Skin epidermis (tissue), 12 donors: ENCODE measurements around the gene CD46.

Experiments
- H3K27ac ChIP-seq, 21 experiments: fragments of 200-600 bp; sonication (generic) in 11 of 21; one replicate each; pipeline ENCODE4 v1.5.0; 2020; ENCODE audit warnings: mild to moderate bottlenecking in 3 of 21, inconsistent platforms in 2 of 21, moderate library complexity in 2 of 21
- H3K4me3 ChIP-seq, 7 experiments: fragments of 200-600 bp; sonication (generic) in 2 of 7; one replicate each; pipeline ENCODE4 v1.5.0; 2020; ENCODE audit warnings: inconsistent platforms in 2 of 7, mild to moderate bottlenecking in 2 of 7, moderate library complexity in 1 of 7

CD46 gene

DNA sequence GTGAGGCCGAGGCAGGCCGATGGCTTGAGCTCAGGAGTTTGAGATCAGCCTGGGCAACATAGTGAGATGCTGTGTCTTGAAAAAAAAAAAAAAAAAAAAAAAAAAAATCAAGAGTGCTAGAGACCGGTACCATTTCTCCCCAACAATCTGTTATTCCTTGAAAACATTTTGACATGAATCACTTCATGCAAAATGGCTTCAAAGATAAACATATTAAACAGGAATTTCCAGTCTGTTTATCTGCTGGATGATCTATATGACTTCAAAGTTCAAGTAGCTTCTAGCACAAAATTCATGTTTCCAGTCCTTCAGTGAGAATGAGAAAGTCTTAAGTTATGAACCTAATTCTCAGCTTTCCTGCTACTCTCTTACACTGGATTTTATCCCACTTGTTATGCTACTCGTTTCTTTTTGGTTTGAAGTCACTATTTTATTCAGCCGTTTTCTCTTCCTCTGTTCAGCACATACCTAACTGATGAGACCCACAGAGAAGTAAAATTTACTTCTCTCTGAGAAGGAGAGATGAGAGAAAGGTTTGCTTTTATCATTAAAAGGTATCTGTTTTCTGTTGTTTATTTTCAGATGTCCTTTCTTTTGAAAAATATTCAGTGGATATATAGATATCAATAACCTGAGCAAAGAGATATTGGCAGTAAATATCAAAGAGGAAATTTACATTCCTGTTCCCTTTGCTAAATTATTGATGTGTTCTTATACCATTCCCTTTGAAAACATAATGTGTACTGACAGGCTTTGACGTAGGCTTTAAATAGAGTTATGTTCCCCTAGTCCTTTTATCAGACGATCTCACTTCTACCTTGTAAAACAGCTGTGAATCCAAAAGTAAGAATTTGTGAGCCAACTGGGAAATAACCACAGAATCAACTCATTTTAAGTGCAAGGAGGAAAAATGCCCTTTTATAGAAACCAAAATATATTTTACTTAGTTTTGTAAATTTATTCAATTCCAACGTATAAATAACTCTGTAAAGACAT is 38.2 kb downstream of the CD46 start:
- peak overlapping the region in 2 of 21 experiments; percentile 1 to 48 for H3K27ac ChIP-seq
- no peak overlapping the region for H3K4me3 ChIP-seq

DNA sequence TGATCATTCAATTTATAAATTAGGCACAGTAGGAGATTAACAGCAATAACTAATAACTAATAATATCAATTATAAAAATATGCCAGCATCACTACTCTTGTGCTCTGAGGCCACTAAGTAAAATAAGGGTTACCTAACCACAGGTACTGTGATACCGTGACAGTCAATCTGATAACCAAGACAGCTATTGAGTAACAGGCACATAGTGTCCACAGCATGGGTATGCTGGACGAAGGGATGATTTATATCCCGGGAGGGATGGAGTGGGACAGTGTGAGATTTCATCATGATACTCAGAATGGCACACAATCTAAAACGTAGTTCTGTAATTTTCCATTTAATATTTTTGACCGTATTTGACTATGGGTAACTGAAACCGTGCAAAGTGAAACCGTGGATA is 39.4 kb downstream of the CD46 start:
- H3K27ac ChIP-seq: no peak overlapping the region
- H3K4me3 ChIP-seq: no peak overlapping the region

DNA sequence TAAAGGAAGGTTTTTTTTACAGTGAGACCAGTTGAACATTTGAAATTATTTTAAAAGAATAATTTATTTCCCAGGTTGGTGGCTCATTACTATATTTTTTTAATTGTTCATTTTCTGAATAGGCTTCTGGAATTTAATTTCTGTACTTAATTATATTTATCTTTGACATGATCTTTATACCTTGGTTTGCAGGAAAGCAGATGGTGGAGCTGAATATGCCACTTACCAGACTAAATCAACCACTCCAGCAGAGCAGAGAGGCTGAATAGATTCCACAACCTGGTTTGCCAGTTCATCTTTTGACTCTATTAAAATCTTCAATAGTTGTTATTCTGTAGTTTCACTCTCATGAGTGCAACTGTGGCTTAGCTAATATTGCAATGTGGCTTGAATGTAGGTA is 41.5 kb downstream of the CD46 start:
- no peak overlapping the region for H3K27ac ChIP-seq

DNA sequence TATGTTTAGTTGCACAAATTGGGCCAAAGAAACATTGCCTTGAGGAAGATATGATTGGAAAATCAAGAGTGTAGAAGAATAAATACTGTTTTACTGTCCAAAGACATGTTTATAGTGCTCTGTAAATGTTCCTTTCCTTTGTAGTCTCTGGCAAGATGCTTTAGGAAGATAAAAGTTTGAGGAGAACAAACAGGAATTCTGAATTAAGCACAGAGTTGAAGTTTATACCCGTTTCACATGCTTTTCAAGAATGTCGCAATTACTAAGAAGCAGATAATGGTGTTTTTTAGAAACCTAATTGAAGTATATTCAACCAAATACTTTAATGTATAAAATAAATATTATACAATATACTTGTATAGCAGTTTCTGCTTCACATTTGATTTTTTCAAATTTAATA is 43.0 kb downstream of the CD46 start:
- Histone ChIP-seq H3K4me3 (no peak overlapping the region), H3K27ac (no peak overlapping the region)

More for the DNA sequence above, 41.5 kb downstream of the CD46 start:
- H3K4me3 ChIP-seq: no peak overlapping the region

DNA sequence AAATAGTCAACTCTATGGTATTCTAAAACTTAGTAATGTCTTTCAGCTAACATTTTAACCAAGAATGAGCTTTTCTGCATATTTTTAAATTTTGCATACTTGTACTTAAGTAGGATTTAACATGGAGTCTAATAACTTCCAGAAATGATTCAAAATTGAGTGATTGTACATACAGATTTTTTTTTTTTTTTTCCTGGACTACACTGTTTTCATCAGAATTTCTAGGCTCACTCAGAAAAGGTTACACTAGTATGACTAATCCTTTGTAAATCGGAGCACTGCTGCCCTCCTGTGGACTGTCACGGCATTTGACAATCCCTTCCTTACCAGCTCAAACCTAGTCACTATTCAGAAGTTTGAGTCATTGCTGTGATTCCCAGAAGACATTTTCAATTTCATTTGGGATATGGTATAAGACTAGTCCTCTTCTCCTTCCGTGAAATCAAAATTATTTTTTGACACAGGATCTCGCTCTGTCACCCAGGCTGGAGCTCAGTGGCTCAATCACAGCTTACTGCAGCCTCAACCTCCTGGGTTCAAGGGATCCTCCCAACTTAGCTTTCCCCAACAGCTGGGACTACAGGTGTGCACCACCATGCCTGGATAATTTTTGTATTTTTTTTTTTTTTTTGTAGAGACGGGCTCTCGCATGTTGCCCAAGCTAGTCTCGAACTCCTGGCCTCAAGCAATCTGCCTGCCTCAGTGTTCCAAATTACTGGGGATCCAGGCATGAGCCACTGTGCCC is 45.5 kb downstream of the CD46 start:
- H3K27ac ChIP-seq: peak overlapping the region in 3 of 21 experiments; percentile 12 to 43 (median 21)
- H3K4me3 ChIP-seq: no peak overlapping the region

DNA sequence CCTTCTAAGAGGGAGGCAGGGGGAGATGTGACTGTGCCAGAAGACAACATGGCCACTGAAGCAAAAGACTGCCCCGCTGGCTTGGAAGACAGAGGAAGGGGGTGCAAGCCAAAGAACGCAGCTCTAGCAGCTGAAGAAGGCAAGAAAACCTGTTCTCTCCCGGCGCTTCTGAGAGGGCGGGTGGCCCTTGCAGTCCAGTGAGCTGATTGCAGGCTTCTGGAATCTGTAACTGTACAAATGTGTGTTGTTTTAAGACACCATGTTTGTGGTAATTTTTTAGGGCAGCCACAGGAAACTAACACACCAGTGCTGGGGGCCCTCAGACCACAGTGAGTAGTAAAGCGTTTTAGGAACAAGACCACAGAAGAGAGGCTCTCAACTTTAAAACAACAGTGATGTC is 47.0 kb downstream of the CD46 start:
- Histone ChIP-seq H3K27ac (peak overlapping the region in 5 of 21 experiments; percentile 0 to 61 (median 41)), H3K4me3 (no peak overlapping the region)

DNA sequence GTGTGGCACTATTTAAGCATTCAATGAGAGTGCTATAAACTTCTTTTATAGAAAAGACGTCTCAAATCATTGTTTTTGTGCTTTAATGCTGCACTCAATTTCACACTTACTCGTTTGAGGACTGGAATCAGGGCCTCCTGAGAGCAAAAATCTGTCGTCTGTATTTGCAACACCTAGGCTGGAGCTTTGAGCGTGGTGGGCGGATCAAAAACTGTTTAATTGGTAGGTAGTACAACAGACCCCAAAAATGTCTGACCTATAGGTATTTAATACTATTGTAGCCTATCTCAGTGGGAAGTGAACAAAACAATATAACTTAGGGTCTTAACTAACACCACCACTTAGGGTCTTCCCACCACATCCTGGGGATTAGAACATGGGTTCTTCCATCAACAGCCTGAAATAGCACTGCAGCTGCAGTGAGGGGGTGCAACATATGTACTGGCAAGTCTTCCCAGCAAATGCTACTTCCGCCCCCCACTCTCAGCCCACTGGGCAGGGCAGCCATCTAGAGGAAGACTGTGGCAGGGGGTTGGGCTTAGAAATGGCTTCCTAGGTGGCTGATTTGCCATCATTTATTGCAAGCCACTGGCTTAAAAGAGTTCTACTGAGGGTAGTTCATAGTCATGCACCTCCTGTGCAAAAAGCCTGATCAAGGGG is 48.3 kb downstream of the CD46 start:
- Histone ChIP-seq H3K27ac (no peak overlapping the region), H3K4me3 (no peak overlapping the region)

DNA sequence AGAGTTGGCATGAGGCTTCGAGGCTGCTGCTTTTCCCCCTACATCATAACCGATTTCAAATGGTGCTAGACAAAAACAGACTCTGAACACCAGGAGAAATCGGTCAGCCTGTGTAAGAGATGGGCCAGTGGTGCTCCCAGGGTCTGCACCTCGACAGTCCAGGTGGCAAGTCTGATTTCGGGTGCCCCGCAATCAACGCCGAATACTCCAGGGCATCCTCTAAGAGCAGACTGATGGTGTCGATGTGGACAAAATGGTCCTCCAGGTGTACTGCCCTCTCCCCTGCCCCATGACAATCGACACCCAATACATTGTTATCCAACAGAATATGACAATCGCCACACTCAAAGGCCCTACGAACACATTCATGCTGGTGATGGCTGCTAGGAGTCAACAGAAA is 50.0 kb downstream of the CD46 start:
- Histone ChIP-seq H3K4me3 (no peak overlapping the region), H3K27ac (no peak overlapping the region)

DNA sequence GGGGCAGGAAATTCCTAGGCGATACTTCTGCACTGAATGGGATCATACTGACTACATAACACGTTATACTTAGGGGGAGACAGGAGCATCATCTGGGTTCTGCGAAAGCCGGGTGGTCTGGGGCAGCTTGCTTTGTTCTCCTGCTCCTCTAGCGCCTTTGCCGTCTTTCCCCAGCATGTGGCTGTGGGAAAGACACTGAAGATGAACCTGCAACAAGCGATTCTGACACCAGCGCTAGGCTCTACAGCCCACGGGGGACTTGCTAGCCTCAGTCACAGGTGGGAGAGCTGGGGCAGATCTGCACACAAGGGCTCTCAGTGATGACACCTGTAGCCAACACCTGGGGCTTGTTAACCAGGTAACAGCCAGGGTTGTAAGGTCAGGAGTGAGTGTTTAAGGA is 51.8 kb downstream of the CD46 start:
- Histone ChIP-seq H3K4me3 (no peak overlapping the region), H3K27ac (peak overlapping the region in 1 of 21 experiments; percentile 53)

DNA sequence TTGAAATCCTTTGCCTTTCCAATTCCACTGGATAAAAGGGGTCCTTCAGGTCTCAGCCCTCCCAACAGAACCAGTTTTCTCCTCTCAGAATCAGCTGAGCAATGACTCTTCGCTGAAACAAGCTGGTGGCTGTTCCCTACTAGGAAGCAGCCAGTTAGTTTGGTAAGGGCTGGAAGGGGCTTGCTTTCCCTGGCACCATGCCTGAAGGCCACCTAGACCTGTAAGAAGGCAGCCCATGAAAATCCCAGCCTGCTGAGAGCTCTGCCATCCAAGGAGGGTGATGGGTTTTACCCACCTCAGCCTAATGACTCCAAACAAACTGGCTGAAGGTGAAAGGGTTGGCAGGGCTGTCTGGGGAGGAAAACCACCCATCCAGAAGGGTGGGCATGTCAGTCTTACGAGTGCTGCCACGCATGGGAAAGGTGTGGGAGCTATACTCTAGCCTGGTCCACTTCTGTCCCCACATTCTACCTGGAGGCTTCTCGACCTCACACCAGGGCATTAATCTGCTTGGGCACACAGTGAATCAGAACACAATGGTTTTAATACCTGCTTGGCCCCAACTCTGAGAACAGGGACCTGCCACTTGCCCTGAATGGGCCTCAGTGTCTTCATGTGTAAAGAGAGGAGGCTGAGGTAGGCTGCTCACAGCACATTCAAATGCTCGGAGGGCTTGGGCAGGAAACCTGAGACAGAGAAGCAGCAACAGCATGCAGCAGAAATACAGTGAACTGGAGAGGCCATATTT is 53.0 kb downstream of the CD46 start:
- Histone ChIP-seq H3K27ac (peak overlapping the region in 14 of 21 experiments; percentile 18 to 87 (median 79)), H3K4me3 (no peak overlapping the region)

DNA sequence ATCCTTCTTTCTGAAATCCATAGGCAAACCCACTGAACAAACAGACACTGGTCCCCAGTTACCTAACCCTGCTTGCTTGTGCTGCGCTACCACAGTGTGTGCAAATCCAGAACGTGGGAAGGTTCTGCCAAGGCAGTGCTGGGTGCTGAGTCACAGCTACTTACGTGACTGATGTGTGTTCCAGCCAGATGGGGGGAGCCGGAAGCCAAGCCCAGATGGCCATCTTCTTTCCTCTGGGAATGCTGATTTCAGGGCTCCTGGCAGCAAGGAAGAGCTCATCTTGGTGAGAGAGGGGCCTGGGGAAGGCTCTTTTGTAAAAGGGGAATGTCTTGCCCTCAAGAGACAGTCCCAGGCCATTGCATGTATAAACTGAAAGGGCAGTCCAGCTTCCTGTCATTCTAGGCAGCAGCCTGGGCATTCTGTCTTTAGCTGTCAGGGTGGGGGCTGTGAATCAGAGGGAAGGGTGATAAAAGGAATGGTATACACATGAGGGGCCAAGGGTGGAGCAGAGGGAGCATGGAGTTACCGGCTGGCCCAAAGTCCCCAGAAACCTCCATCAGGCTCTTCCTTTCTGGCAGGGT is 54.1 kb downstream of the CD46 start:
- no peak overlapping the region for H3K4me3 ChIP-seq
- peak overlapping the region in 20 of 21 experiments; percentile 48 to 87 (median 72) for H3K27ac ChIP-seq

DNA sequence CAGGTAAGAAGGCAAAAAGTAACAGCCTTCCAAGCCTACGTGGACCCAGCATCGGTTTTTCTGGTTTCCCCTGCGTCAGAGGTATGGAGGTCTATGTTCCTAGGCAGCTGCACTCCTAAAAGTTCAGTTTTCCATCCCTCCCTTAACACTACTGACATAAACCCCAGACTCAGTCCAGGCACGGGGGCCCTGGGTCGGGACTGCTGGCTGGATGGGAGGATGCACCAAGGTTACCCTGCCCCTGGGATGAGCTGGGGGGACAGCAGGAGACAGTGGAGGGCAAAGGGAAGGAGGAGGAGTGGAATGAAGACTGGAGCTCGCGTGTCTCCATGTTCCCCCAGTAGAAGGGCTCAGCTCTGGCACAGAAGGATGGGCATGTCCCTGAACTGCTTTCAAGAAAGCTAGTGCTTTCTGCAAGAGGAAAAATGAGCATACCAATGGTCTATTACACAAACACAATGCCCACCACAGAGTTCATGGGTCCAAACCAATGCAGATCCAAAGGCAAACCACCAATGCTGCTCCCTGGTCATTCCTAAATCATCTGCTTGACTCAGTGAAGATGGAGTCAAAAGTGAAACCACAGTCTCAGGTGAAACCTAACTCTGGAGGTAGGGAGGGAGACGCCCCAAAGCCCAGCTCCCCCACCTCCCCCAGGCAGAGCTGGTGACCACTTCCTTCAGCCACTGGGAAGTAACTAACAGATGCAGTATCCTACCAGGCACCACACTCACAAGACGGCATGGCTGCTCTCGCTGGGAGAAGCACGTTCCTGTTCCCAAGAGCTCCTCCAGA is 54.9 kb downstream of the CD46 start:
- H3K4me3 ChIP-seq: no peak overlapping the region
- H3K27ac ChIP-seq: peak overlapping the region in 19 of 21 experiments; percentile 48 to 87 (median 73)

DNA sequence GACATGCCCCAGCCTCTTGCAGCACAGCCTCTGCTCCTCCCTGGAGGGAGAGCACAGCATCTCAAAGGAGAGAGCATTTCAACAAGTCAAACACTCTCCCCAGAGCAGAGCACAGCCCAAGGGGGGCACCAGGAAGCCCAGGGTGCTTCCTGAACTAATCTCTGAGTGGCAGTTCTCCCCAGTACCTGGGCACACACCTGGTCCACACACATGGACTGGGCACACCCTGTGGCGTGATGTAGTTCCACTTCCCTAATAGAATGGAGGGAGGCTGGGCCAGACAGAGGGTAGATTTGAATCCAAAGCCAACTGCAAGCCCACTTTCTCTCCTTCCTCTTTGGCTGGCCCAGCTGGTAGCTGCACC is 55.5 kb downstream of the CD46 start:
- no peak overlapping the region for H3K4me3 ChIP-seq
- H3K27ac ChIP-seq: peak overlapping the region in 17 of 21 experiments; percentile 7 to 87 (median 71)

DNA sequence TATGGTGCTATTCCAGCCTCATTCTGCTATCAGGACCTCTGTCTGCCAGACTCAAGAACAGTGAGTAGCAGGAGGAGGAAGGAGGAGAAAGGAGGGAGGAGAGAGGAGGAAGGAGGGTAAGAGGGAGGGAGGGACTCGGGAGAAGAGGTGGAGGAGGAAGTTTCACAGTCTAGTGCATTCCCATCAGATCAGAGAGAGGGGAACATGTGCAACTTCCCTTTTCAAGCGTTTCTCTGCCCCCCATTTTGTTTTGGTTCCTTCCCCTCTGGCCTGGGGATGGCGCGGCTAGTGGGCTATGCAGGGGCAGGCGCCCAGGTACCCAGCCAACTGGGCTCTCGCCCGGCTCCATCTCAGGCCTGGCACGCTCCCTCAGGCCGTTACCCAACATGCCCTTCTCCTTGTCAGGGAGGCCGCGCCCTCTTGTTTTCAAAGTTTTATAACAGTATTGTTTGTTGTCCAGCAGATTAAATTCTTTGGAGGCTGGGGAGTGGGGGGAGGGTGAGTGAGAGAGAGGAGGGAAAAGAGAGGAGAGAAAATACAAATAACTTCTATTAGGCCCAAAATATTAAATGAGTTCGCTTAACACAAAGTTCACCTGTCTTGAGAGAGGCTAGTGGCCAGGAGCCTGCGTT is 56.0 kb downstream of the CD46 start:
- Histone ChIP-seq H3K4me3 (no peak overlapping the region), H3K27ac (peak overlapping the region in 18 of 21 experiments; percentile 7 to 87 (median 70))

DNA sequence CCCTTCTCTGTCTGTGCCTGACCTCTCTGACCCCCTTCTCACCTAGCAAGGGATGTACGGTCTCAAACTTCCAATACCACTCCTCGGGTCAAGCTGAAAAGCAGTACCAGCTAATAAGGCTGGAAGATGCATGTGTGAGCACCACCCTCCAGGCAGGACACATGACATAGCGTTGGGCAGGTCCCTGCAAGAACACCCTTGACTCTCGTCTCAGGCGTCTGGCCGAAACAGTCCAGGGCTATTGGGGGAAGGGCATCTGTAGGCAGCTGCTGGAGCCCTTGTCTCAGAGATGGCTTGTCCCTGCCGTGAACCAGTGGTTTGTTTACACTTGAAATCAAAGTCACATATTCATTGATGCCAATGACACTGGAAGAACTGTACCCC is 56.5 kb downstream of the CD46 start:
- H3K4me3 ChIP-seq: no peak overlapping the region

DNA sequence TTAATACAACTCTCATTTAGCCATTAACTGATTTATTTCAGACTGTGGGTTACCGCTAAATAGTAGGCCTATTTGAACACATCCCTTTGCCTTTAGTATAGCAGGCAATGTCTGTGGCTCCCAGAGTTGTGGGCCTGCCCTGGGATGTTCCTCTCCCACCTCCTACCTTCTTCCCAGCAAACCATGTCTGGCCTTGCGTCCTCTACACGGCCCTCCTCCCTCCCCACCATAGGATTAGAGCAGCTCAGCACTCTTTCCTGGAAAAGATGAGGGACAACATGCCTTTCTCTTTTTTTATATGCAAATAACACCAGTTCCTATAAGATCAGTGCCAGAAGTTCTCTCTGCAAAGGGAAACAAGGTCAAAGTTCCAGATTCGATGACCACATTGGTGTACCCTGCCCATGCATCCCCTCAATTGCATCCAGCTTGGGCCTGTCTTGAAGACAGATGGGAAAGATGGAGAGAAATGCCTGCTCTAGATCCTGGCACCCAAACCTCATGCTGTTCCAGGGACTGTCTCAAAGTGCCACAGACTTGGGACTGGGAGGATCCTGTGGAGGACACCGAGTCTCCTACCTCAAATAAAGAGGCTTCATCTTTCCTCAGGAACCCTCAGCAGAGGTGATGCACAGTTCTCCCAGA is 57.2 kb downstream of the CD46 start:
- peak overlapping the region in 5 of 21 experiments; percentile 11 to 73 (median 31) for H3K27ac ChIP-seq
- no peak overlapping the region for H3K4me3 ChIP-seq

More for the DNA sequence above, 56.5 kb downstream of the CD46 start:
- peak overlapping the region in 14 of 21 experiments; percentile 13 to 87 (median 72) for H3K27ac ChIP-seq

DNA sequence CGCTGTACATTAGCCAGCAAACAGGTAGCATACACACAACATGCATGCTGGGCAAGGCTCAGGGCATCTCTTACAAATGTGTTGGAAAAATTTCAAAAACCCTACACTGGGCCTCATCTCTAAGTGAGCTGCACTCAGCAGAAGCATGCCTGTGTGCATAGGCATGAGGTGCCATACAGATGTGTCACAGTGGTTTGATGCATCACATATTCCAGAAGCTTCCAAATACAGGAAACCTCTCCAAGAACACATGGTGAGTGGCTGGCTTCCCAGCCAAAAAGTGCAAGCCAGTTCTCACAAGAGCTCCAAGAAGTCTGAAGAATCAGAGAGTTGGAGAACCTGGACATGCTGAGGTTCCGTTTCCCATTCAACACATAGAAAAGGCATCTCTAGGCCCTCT is 58.3 kb downstream of the CD46 start:
- H3K4me3 ChIP-seq: no peak overlapping the region
- H3K27ac ChIP-seq: peak overlapping the region in 6 of 21 experiments; percentile 4 to 56 (median 20)
